HL-60 (cell line): ENCODE measurements around the gene GTF2H1.

Experiments used
- DNase-seq, 2 experiments: peaks; one replicate each; pipeline ENCODE4 v3.0.0-alpha.2; 2010 to 2020; ENCODE audit warnings: low read depth in 1 of 2, low spot score in 1 of 2
- H3K27ac ChIP-seq: fragments of 250-450 bp; sonication (Bioruptor Pico); replicated peaks from 2 replicates; pipeline ENCODE4 v1.5.1; 2020; ENCODE audit warnings: mild to moderate bottlenecking, moderate library complexity
- H3K27me3 ChIP-seq: fragments of 250-450 bp; sonication (Bioruptor Pico); 2 replicates; pipeline ENCODE4 v1.5.1; 2021; ENCODE audit warnings: mild to moderate bottlenecking, moderate library complexity; ENCODE audit not compliant: insufficient read depth, poor library complexity, severe bottlenecking
- H3K4me3 ChIP-seq: replicated peaks from 2 replicates; pipeline ENCODE4 v1.5.1; 2011; ENCODE audit warnings: mild to moderate bottlenecking, control low read depth, low read length; ENCODE audit not compliant: insufficient read depth
- CTCF ChIP-seq: IDR thresholded peaks from one replicate; pipeline ENCODE4 v1.5.1; 2011; ENCODE audit warnings: low read length, control low read depth, inconsistent platforms; ENCODE audit not compliant: insufficient read depth
- GABPA ChIP-seq: IDR thresholded peaks from 2 replicates; pipeline ENCODE4 v1.6.1; 2012; ENCODE audit warnings: low read depth
- POLR2AphosphoS5 ChIP-seq: IDR thresholded peaks from 2 replicates; pipeline ENCODE4 v1.6.1; 2012; ENCODE audit warnings: low read depth
- REST ChIP-seq: IDR thresholded peaks from 2 replicates; pipeline ENCODE4 v1.6.1; 2012; ENCODE audit warnings: low read depth; ENCODE audit not compliant: insufficient replicate concordance
- SPI1 ChIP-seq: IDR thresholded peaks from 2 replicates; pipeline ENCODE4 v1.6.1; 2012; ENCODE audit warnings: low read depth, mild to moderate bottlenecking, borderline replicate concordance

GTF2H1 gene

GRCh38 chr11:18294862-18295261 is 27.5 kb upstream of the GTF2H1 start:
- Histone ChIP-seq H3K27ac (no peak overlapping the region), H3K27me3 (no peaks in the 10 kb centered on the region), H3K4me3 (no peak overlapping the region)
- no peak for DNase-seq
- TF ChIP-seq REST (no peak), SPI1 (no peak), POLR2AphosphoS5 (no peak), GABPA (no peak), CTCF (no peak)

- Histone ChIP-seq H3K4me3 (no peak overlapping the region), H3K27ac (no peak overlapping the region), H3K27me3 (no peaks in the 10 kb centered on the region)
- no peak for DNase-seq
- TF ChIP-seq CTCF (no peak), GABPA (no peak), SPI1 (no peak), POLR2AphosphoS5 (no peak), REST (no peak)
These were observed 27.1 kb upstream of the GTF2H1 start for GRCh38 chr11:18295316-18295715.

DNA sequence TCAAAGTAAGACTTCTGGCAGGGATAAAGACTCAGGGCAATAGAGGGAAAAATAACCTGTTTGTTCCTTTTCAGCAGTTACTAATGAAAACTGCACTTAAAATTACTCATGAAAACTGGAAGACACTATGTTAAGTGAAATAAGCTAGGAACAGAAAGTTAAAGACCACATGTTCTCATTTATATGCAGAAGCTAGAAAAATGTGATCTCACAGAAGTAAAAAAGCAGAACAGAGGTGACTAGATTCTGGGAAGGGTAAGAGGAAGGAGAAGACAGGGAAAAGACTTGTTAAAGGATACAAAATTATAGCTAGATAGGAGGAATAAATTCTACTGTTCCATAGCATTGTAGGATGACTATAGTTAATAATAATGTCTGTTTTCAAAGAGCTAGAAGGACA is 22.6 kb upstream of the GTF2H1 start:
- no peak for DNase-seq
- no peak overlapping the region for H3K27ac ChIP-seq
- TF ChIP-seq CTCF = no peak
- no peak for TF ChIP-seq POLR2AphosphoS5
- TF ChIP-seq SPI1 = no peak
- no peak for TF ChIP-seq REST
- no peak for TF ChIP-seq GABPA
- no peaks in the 10 kb centered on the region for H3K27me3 ChIP-seq
- no peak overlapping the region for H3K4me3 ChIP-seq
